Vagina (tissue), 2 donors: Measurements from ENCODE around the gene SNRK.

ENCODE experiments used
- POLR2A ChIP-seq, 2 donors: fragments of 450-650 bp; IDR thresholded peaks; one replicate each; pipeline ENCODE4 v1.6.1; 2017; ENCODE audit warnings: antibody characterized with exemption in 2 of 2, mild to moderate bottlenecking in 2 of 2, moderate library complexity in 2 of 2
- POLR2AphosphoS5 ChIP-seq, 2 donors: sonication (generic); formaldehyde crosslinking; IDR thresholded peaks; one replicate each; pipeline ENCODE4 v1.9.0; 2017; ENCODE audit warnings: antibody characterized with exemption in 2 of 2, mild to moderate bottlenecking in 2 of 2, low read depth in 1 of 2; ENCODE audit not compliant: insufficient read depth in 1 of 2
- TF ChIP-seq, protein P1 (sequence below), 3 experiments: fragments of 450-650 bp in 2 of 3; fragments of 200-600 bp in 1 of 3; sonication (generic) in 1 of 3; IDR thresholded peaks; one replicate each; pipeline ENCODE4 v1.5.1; 2017 to 2019; ENCODE audit warnings: antibody characterized with exemption in 3 of 3, mild to moderate bottlenecking in 2 of 3, moderate library complexity in 2 of 3

DNA sequence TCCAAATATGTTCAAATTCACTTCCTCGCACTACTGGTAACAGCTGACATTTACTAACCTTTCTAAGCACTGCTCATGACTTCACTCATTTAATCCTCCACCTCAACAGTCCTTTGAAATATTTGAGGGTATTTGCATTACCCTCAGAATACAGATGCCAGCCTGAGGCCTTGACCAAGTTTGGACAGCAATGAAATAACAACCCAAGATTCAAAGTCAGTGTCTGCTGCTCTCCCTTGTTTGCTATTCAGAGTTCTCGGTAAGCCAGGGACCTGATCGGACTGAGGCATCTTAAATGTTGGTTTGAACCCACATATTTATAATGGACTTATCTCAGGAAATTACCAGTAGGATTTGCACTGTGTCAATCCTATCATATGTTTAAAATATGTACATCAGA is 19.9 kb upstream of the SNRK start:
- no peak for TF ChIP-seq POLR2AphosphoS5 (IDR thresholded peaks at IDR 0.05; ENCODE audit: insufficient read depth in 1 of 2, low read depth in 1 of 2)
- TF ChIP-seq, protein P1, sequence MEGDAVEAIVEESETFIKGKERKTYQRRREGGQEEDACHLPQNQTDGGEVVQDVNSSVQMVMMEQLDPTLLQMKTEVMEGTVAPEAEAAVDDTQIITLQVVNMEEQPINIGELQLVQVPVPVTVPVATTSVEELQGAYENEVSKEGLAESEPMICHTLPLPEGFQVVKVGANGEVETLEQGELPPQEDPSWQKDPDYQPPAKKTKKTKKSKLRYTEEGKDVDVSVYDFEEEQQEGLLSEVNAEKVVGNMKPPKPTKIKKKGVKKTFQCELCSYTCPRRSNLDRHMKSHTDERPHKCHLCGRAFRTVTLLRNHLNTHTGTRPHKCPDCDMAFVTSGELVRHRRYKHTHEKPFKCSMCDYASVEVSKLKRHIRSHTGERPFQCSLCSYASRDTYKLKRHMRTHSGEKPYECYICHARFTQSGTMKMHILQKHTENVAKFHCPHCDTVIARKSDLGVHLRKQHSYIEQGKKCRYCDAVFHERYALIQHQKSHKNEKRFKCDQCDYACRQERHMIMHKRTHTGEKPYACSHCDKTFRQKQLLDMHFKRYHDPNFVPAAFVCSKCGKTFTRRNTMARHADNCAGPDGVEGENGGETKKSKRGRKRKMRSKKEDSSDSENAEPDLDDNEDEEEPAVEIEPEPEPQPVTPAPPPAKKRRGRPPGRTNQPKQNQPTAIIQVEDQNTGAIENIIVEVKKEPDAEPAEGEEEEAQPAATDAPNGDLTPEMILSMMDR (IDR thresholded peaks at IDR 0.05), result no peak
- TF ChIP-seq POLR2A (IDR thresholded peaks at IDR 0.05), result no peak
